Adipose tissue (tissue), 3 donors: ENCODE results near the gene CCER1. TPM values are rescaled to one million over a fixed set of nuclear protein-coding genes. Genes with fewer than 3 reads are reported as not detected.

ENCODE experiments used
- H3K27ac ChIP-seq: one replicate; pipeline ENCODE4 v1.5.1; 2013; ENCODE audit warnings: low read depth, low read length
- WGBS, 3 donors: extraction: QIAGEN DNeasy Blood & Tissue Kit; methylation state at CpG; one replicate each; pipeline ENCODE4 v1.1.7; 2013; 5-methylcytosine and 5-hydroxymethylcytosine counted together
- polyA plus RNA-seq, 3 donors: library from polyadenylated mRNA; stranded (reverse); fragments of 200-250 nt; gene quantifications; one replicate each; pipeline ENCODE4 v1.2.3, GENCODE V29; 2013
- donor health status: healthy with polysubstance abuse.
- donor health status: Bipolar disorder and iron deficiency.
- donor health status: healthy.

CCER1 gene
- polyA plus RNA-seq, 3 donors = not detected

GRCh38 chr12:90937651-90938050 lies 17.3 kb downstream of the CCER1 start:
- 37 to 71% (median 69%) methylated on average over 2 of the region's 2 CpGs for WGBS, 3 donors

GRCh38 chr12:90936230-90937005 lies 18.6 kb downstream of the CCER1 start:
- no peak overlapping the region for H3K27ac ChIP-seq
- 93 to 99% (median 94%) methylated on average over 5 of the region's 5 CpGs for WGBS, 3 donors

More at GRCh38 chr12:90937651-90938050, 17.3 kb downstream of the CCER1 start:
- no peak overlapping the region for H3K27ac ChIP-seq

GRCh38 chr12:90925562-90925961 lies 29.4 kb downstream of the CCER1 start:
- 51 to 88% (median 85%) methylated on average over 5 of the region's 5 CpGs for WGBS, 3 donors
- no peak overlapping the region for H3K27ac ChIP-seq

DNA sequence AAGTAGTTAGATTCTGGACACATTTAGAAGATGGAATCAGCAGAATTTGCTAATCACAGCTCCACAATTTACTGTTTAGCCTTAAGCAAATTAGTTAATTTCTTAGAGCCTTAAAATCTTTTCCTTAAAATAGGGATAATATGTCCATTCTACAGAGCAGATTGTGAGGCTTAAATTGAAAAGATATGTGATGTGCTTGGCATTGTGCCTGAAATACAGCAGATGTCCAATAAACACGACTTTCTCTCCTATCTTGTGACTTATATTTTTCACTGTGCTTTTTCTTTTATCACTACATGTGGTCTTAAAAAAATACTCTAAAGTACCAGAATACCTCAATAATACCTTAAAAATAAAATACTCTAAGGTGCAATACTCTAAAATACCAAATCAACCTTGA lies 30.6 kb downstream of the CCER1 start:
- no peak overlapping the region for H3K27ac ChIP-seq
- WGBS, 3 donors = 44 to 57% (median 44%) methylated on average over 1 of the region's 1 CpG

DNA sequence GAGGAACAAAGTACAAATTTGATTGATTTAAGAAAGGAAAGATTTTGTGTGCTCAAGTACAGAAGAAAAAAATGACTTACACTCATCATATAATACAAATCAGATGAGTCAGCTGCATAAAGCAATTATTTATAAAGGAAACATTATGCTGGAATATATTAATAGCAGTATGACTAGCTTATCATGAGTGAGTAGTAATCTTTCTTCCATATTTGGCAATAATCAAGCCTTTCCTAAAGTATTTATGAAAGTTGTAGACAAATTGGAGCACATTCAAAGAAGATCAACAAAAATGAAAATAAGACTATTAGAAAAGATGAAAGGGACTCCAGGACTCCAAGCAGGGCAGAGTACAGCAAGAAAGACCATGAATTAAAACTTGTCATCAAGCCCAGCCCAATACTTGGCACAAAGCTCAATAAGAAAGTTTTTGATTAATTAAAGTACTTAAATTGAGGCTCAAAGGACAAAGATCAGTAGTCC lies 32.8 kb downstream of the CCER1 start:
- H3K27ac ChIP-seq = no peak overlapping the region

GRCh38 chr12:90921536-90921935 lies 33.4 kb downstream of the CCER1 start:
- H3K27ac ChIP-seq = no peak overlapping the region
- WGBS, 3 donors = 89 to 93% (median 91%) methylated on average over 1 of the region's 1 CpG

- 85 to 91% (median 85%) methylated on average over 1 of the region's 1 CpG for WGBS, 3 donors
- no peak overlapping the region for H3K27ac ChIP-seq
Observed at GRCh38 chr12:90920222-90920621, 34.8 kb downstream of the CCER1 start.

GRCh38 chr12:90917431-90917830 lies 37.5 kb downstream of the CCER1 start:
- no peak overlapping the region for H3K27ac ChIP-seq
- WGBS, 3 donors = 55 to 64% (median 56%) methylated on average over 2 of the region's 2 CpGs

- no peak overlapping the region for H3K27ac ChIP-seq
Observed at GRCh38 chr12:90916516-90916915, 38.5 kb downstream of the CCER1 start.

- no peak overlapping the region for H3K27ac ChIP-seq
- WGBS, 3 donors = 77 to 92% (median 91%) methylated on average over 2 of the region's 2 CpGs
Observed at GRCh38 chr12:90915353-90915752, 39.6 kb downstream of the CCER1 start.

DNA sequence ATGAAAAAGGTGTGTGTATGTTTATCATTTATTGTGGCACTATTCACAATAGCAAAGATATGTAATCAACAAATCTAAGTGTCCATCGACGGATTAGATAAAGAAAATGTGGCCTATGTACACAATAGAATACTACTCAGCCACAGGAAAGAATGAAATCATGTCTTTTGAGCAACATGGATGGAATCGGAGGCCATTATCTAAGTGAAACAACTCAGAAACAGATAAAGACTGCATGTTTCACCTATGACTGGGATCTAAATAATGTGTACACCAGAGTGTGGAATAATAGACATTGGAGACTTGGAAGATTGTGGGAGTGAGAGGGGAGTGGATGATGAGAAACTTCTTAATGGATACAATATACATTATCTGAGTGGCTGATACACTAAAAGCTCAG lies 44.0 kb downstream of the CCER1 start:
- no peak overlapping the region for H3K27ac ChIP-seq
- 61 to 91% (median 82%) methylated on average over 3 of the region's 3 CpGs for WGBS, 3 donors

DNA sequence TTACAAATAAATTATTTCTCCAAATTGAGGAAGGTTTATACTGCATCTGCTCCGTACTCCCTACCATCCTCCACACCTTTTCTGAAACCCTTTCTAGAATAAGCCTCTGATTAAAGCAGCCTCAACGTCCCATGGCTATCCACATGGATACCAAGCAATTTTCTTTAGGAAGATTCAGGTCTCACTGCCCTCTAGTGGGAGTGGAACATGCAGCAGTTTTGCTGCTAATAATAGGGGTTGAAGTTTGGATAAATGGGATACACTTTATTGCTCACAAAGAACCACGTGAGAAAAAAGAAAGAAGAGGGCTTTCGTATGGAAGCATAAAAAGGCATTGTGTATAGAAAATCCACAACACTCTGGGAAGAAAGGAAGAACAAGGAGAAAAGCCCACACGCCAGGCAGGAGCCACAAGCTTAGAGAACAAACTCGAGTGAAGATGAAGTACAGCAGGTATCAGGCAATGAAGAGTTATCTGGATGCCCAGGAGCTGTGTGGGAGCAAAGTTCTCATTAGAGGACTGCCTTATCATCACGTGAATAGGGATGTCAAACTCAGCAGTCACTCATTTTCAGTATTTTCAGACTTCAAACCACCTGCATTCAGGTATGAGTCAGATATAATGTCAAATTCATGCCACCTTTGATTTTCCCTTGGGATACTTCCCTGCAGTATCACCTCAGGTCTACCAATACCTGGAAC lies 45.8 kb downstream of the CCER1 start:
- WGBS, 3 donors = 43 to 61% (median 59%) methylated on average over 7 of the region's 7 CpGs
- no peak overlapping the region for H3K27ac ChIP-seq

DNA sequence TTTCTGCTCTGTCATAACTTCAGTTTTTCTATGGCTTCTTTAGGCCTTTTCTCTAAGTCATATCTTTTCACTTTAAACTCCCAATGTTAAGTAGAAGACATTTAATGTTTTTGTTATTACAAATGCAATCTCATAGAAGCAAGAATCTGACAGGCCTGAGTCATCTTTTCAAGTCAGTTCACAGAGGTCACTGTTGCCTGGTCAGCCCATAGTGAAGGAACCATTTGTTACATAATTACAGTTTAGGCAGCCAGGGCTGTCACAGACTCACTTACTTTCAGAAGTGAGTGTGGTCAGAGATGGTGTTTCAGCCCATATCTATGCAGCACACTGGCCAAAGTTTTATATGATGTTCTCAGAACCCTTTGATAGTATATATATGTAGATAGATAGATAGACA lies 46.5 kb downstream of the CCER1 start:
- no peak overlapping the region for H3K27ac ChIP-seq

GRCh38 chr12:90905691-90906370 lies 49.1 kb downstream of the CCER1 start:
- no peak overlapping the region for H3K27ac ChIP-seq
- WGBS, 3 donors = 75 to 84% (median 81%) methylated on average over 1 of the region's 1 CpG

DNA sequence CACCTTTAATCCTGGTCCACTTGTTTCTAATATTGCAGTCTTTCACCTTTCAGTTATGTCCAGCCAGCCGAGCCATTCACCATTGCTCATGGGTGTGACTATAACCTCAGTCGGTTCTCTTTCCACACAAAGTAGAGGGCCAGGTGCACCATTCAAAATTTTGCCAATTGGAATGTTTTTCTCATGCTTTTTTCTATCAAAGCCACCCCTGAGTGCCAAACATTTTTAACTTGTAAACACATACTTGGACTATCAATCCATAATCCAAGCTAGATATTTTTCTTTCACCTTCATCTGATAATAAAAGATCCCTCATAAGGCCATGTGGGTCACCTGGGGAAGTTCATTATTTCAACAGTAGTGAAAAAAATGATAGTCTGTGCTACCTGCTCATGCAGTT lies 52.4 kb downstream of the CCER1 start:
- 83 to 93% (median 86%) methylated on average over 2 of the region's 2 CpGs for WGBS, 3 donors
- H3K27ac ChIP-seq = no peak overlapping the region

Other genes with a start within 250 kb of the CCER1 start
- 1 to 10 TPM in 1 of 3 donors, under 1 TPM in 1, not detected in 1; 0.04 to 3.8 TPM for gene EPYC, start 49.8 kb upstream of the CCER1 start, polyA plus RNA-seq
- gene KERA, start 102.8 kb upstream of the CCER1 start, polyA plus RNA-seq = under 1 TPM in 1 of 3 donors, not detected in 2; 0.03 TPM
- gene LUM, start 156.3 kb upstream of the CCER1 start, polyA plus RNA-seq = 100 to 1,000 TPM in 1 of 3 donors, 10 to 100 TPM in 2; 17.0 to 440 (median 94.2) TPM
- 1,000 to 10,000 TPM in 1 of 3 donors, 100 to 1,000 TPM in 2; 109 to 1,769 (median 659) TPM for gene DCN, start 227.6 kb upstream of the CCER1 start, polyA plus RNA-seq